ENCODE measurements around the gene KCNN3.

KCNN3 gene

GRCh38 chr1:154786804-154787570 lies 83.1 kb downstream of the KCNN3 start:
- no peak for DNase-seq

GRCh38 chr1:154784924-154785531 lies 85.1 kb downstream of the KCNN3 start:
- no peak for DNase-seq

GRCh38 chr1:154784416-154784815 lies 85.7 kb downstream of the KCNN3 start:
- DNase-seq, result no peak

DNA sequence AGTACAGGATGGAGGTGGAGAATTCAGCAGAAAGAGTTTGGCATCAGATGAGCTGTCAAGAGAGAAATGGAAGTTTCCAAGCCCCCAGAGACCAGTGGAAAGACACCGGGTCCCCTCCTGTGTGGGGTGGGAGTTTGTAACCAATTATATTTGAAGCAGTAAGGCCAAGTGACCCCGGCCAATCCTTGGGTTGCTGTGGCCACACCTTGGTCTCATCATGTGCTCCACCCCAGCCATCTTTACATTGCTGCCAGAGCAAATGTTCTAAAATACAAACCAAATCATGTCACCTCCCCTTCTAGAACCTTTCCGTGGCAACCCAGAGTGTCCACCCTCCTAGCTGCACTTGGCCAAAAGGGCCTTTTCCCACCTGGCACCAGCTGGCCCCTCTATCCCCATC lies 86.1 kb downstream of the KCNN3 start:
- DNase-seq, result no peak

DNA sequence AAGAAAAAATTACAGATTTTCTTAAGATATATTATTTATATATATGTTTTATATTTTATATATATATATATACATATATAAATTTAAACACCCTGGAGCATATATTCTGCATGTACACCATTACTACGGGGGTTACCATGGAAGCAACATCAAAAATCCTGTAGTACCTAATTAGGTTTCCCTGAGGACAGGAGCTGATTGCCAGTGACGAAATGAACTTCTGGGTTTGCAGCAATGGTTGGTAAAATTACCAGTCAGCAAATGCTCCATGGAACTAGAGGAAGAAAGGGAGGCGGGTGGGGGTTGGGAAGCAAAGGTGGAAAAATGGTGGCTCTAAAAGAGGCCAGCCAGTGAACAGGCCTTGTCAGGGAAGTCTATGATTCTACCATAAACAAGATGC lies 89.5 kb downstream of the KCNN3 start:
- no peak for DNase-seq

- no peak for DNase-seq
Observed at GRCh38 chr1:154779551-154780189, 90.4 kb downstream of the KCNN3 start.

DNA sequence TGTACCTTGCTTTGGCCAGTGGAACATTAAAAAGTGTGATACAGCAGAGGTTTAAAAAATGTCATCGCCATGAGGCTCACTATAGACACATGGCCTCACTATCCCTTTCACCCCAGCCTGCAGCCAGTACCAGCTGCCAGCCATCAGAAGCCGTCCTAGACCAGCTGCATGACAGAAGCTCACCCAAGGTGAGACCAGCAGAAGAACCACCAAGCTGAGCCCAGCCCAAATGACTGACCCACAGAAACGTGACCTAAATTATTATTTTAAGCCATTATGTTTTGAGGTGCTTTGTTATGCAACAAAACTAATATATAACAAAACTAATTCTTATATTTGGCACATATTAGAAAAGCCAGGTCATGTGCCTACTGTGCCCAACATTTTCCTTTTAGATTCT lies 91.1 kb downstream of the KCNN3 start:
- no peak for DNase-seq

GRCh38 chr1:154778275-154778674 lies 91.8 kb downstream of the KCNN3 start:
- no peak for DNase-seq

DNA sequence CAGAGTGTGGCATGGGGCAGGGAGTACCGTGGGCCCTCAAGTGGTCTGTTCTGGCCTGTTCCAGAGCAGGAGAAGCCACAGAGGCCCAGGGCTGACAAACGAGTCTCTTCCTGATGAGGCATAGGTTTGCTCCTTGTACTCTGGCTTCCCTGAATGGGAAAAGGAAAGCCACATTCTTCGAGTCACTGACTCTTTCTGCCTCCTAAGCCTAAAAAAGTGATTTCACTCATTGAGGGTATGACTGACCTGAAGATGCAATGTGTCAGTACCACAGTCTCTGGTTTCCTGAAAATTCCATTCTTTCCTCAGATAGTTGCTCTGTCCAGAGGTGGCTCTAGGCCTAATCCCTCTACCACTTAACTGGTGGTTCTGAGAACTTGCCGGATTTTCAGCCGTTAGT lies 92.3 kb downstream of the KCNN3 start:
- DNase-seq, result no peak

GRCh38 chr1:154777154-154777553 lies 92.9 kb downstream of the KCNN3 start:
- DNase-seq, result no peak

DNA sequence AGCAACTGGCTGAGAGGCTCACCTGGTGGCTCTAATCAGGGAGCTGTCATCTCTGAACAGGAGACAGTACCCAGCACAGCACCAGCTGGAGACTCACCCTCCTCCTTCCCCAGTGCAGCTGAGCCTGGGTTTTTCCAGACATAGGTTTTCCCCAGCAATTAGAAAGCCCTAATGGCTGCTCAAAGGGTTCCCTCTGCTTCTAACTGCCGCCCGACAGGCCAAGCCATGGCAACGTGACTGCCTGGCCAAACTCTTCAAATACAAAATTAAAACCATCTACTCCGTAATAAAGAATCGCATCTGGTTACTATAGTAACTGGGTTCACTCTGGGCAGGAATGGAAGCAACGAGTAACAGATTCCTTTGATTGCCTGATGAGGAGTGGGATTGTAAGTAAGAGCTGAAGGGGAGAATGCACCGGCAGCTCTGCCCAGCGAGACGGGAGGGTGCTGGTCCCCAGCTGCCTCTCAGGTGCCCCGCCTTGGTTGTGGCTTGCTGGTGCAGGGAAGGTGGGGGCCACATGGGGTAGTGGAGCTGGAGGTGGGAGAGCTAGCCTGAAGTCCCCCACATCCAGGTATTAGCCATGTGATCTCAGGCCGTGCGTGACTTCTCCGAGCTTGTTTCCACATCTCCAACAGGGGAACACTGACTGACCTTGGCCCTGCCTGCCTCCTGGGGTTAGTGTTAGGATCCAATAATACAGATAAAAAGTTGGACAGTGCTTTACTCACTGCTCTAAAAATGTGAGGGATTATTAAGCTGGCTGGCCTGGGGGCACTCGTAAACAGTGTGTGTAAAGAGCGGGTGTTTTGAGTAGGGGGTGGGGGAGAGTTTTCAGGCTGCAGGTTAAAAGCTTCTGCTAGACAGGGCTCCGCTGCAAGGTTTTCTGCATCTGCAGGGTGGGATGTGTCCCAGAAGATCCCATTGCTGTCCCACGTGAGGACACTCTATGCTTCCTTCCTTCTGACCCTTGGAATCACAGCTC lies 94.2 kb downstream of the KCNN3 start:
- no peak for DNase-seq

GRCh38 chr1:154774175-154774855 lies 95.8 kb downstream of the KCNN3 start:
- no peak for DNase-seq

- DNase-seq, result no peak
Observed at GRCh38 chr1:154773551-154773950, 96.5 kb downstream of the KCNN3 start.

- DNase-seq, result no peak
Observed at GRCh38 chr1:154772606-154773506, 97.2 kb downstream of the KCNN3 start.

- DNase-seq, result no peak
Observed at GRCh38 chr1:154772056-154772455, 98.0 kb downstream of the KCNN3 start.

DNA sequence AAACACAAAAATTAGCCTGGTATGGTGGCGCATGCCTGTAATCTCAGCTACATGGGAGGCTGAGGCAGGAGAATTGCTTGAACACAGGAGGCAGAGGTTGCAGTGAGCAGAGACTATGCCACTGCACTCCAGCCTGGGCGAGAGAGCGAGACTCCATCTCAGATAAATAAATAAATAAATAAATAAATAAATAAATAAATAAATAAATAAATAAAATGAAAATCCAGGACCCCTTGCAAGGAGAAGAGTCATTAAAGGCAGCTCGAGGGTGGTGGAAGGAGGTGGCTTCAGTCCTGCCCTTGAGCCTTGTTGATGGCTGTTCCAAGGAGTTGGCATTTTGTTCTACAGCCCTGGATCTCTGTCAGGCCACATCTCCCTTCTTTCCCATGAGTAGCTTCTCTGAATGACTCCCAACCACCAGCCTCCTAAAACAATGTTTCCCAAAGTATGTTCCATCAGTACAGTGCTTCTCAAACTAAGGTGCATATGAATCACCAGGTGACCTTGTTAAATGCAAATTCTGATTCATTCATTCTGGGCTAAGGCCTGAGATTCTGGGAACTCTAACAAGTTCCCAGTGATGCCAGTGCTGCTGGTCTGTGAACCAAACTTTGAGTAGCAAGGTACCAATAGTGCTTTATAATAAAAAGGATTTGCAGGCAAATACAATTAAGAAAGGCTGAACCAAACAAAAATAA lies 99.0 kb downstream of the KCNN3 start:
- DNase-seq, result no peak

DNA sequence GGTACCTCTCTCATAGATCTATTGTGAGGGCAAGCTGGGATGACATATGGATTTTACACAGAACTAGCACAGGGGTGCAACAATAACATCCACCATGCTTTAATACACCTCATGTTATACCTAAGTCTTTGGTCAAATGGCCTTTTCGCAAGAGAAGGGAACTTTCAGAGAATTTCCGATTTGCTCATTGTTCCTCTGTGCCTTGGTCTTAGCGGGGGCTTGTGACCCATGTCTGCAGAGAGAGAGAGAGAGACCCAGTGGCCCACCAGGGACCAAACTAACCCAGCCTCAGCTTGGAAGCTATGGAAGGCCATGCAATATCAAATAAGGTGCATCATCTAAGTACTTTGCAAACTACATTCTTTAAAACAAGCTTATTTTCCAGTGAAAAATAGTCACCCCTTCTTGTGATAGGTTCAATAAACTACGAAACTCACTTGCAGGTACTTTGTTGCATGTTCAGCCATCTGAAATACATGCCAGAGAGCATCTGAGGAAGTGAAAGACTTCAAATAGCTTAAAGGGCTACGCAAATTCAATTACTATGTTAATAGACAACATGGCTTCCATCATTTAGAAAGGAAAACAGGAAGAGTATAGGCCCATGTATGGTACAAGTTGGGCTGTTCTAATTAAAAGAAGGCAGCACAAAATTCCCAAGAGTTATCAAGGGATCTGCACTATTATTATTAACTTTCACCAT lies 100.7 kb downstream of the KCNN3 start:
- DNase-seq, result no peak

- DNase-seq, result no peak
Observed at GRCh38 chr1:154768456-154769125, 101.5 kb downstream of the KCNN3 start.
